Upper lobe of right lung (tissue), 1 donor: ENCODE data around the gene PEPD. TPM values are rescaled to one million over a fixed set of nuclear protein-coding genes. Genes with fewer than 3 reads are reported as not detected.

Source experiments
- ATAC-seq: fragments of 200-7000 bp; cut with Tn5 transposase; one replicate; pipeline ENCODE4 v1.9.1; 2020; ENCODE audit warnings: mild to moderate bottlenecking, moderate library complexity
- DNase-seq: peaks from one replicate; pipeline ENCODE4 v3.0.0-alpha.2; 2020
- H3K27ac ChIP-seq: fragments of 200-600 bp; one replicate; pipeline ENCODE4 v1.8.0; 2022
- H3K27me3 ChIP-seq: fragments of 200-600 bp; one replicate; pipeline ENCODE4 v1.8.0; 2022; ENCODE audit warnings: mild to moderate bottlenecking
- H3K36me3 ChIP-seq: fragments of 200-600 bp; one replicate; pipeline ENCODE4 v1.8.0; 2022
- H3K4me1 ChIP-seq: fragments of 200-600 bp; one replicate; pipeline ENCODE4 v1.8.0; 2022
- H3K4me3 ChIP-seq: fragments of 200-600 bp; one replicate; pipeline ENCODE4 v1.8.0; 2022; ENCODE audit warnings: mild to moderate bottlenecking
- H3K9me3 ChIP-seq: fragments of 200-600 bp; one replicate; pipeline ENCODE4 v1.8.0; 2022
- CTCF ChIP-seq: fragments of 200-600 bp; IDR thresholded peaks from one replicate; pipeline ENCODE4 v1.8.0; 2022; ENCODE audit warnings: antibody characterized with exemption
- intact Hi-C: fragments of 100-400 bp; cut with DNase I; formaldehyde crosslinking; loops from one replicate; pipeline ENCODE4 v1.11.0; 2022
- total RNA-seq: library from RNA; stranded (reverse); fragmentation: NEBNext Ultra II Directional; extraction: Animal tissue kit (Norgen Biotek cat#: 25700); gene quantifications from one replicate; pipeline ENCODE4 v1.2.1, GENCODE V29; 2021
- donor health status: DM: no; HTN: yes; CAD: no; lungs with severe emphysema.

PEPD gene
- total RNA-seq, 1 donor from 2014 or later, result 78.4 TPM

DNA sequence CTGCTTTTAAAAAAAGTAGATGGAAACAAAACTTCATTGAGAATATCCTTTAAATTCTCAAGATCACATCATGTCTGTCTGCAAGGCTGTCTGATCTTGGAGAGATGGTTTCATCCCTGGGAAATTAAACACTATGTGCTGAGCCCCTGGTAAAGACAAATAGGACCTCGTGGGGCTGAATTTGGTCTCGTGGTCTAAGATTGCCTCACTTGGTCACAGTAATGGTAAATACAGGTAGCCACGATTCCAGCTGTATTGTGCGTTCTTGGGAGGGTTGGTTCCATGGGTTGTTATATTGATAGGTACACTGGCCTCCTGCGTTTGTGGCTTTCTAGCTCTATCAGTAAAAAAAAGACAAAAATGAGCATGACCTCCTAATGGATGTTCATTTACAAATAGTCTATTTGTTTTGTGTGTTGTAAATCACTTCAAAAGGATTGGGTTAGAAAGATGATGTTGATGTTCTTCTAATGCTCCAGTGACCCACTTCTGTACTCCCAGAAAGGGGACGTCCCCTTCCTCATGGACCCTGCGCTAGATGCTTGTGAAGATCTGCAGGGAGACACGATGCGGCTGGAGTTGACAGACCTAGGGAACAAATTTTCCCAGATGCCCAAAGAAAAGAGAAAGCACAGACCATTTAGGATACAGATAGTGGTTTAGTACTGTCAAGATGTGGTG is 146.3 kb downstream of the PEPD start:
- Histone ChIP-seq H3K9me3 (no peaks in the 10 kb centered on the region), H3K4me3 (peak overlapping the region; percentile 74), H3K4me1 (peaks cover 29% of the 10 kb centered on the region), H3K27ac (no peak overlapping the region), H3K36me3 (peaks cover 16% of the 10 kb centered on the region), H3K27me3 (no peaks in the 10 kb centered on the region)
- DNase-seq, result no peak
- intact Hi-C loops, result no loop called here
- no peak for ATAC-seq
- TF ChIP-seq CTCF, result no peak

GRCh38 chr19:33374236-33374714 is 147.3 kb downstream of the PEPD start:
- H3K4me3 ChIP-seq, result peak overlapping the region; percentile 74

GRCh38 chr19:33373453-33374235 is 147.9 kb downstream of the PEPD start, which contains the start of gene CEBPG:
TSS of gene CEBPG (plus strand) at chr19:33373709. CDS start at chr19:33379240, 5,531 bp downstream.
- no peaks in the 10 kb centered on the region for H3K9me3 ChIP-seq
- no peak for TF ChIP-seq CTCF
- DNase-seq (peak; percentile 97), ATAC-seq (peak; percentile 98)
- H3K4me1 ChIP-seq, result peaks cover 29% of the 10 kb centered on the region
- peak within 1 kb of the TSS; percentile 74 for H3K4me3 ChIP-seq
- no peaks in the 10 kb centered on the region for H3K36me3 ChIP-seq
- intact Hi-C loops, result no loop called here
- no peaks in the 10 kb centered on the region for H3K27me3 ChIP-seq
- peak within 1 kb of the TSS; percentile 96 for H3K27ac ChIP-seq

More at GRCh38 chr19:33374236-33374714, 147.3 kb downstream of the PEPD start:
- Histone ChIP-seq H3K27ac (peak overlapping the region; percentile 96), H3K9me3 (no peaks in the 10 kb centered on the region), H3K27me3 (no peaks in the 10 kb centered on the region), H3K36me3 (peaks cover 6% of the 10 kb centered on the region), H3K4me1 (peaks cover 29% of the 10 kb centered on the region)
- intact Hi-C loops, result no loop called here
- ATAC-seq (no peak), DNase-seq (no peak)
- TF ChIP-seq CTCF, result peak; percentile 17

DNA sequence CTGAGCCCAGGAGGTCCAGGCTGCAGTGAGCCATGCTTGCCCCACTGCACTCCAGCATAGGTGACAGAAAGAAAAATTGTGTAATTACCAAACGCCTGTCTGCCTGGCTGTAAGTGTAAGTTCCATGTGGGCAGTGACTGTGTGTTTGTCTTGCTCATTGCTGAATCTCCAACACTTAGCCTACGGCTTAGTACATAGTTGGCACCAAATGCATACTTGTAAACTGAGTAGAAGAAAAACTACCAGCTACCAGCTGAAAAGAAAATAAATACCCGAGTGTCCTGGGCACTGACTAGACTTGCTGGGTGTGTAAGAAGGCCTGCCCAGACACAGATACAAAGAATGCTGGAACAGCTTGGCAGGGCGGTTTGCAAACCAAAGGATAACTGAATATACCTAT is 150.8 kb downstream of the PEPD start:
- DNase-seq, result no peak
- H3K36me3 ChIP-seq, result no peaks in the 10 kb centered on the region
- H3K27me3 ChIP-seq, result no peaks in the 10 kb centered on the region
- TF ChIP-seq CTCF, result no peak
- intact Hi-C loops, result no loop called here
- ATAC-seq, result no peak
- H3K27ac ChIP-seq, result no peak overlapping the region
- no peaks in the 10 kb centered on the region for H3K9me3 ChIP-seq
- no peak overlapping the region for H3K4me3 ChIP-seq
- H3K4me1 ChIP-seq, result peaks cover 13% of the 10 kb centered on the region

DNA sequence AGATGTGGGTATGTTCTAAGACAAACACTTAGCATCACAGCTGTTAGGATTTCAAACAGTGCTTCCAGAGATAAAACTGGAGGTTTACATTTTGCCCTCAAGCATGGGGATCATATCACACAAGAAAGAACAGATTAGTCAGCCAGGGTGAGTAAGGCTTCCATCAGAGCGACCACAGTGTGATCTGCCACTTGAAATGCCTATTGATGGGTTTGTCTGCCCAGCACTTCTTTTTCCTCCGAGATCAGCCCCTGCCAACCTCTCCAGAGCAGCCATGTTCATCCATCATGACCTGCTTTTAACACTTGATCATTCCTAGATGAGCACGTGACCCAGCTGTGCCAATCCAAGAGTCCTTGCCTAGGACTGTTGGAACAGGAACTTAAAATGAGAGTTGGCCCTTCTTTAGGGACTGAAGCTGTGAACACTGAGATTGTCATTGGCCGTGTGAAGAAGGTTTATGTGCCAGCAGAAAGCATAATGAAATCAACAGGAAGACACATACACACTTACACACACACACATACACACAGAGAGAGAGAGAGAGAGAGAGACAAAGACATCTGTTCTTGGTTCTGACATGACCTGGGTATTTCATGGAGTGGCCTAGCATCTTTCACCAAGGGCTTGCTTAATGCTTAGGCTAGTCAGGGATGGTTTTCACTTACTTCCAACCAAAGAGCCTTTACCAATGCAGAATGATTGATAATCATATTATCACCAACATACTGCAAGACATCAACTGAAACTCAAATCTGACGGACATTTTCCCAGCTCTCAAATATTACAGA is 153.3 kb downstream of the PEPD start:
- H3K27me3 ChIP-seq, result no peaks in the 10 kb centered on the region
- DNase-seq (no peak), ATAC-seq (no peak)
- no peak for TF ChIP-seq CTCF
- no peaks in the 10 kb centered on the region for H3K4me1 ChIP-seq
- no peaks in the 10 kb centered on the region for H3K9me3 ChIP-seq
- H3K4me3 ChIP-seq, result no peak overlapping the region
- H3K27ac ChIP-seq, result no peak overlapping the region
- H3K36me3 ChIP-seq, result no peaks in the 10 kb centered on the region
- intact Hi-C loops, result no loop called here
